ENCODE results near the gene DGAT2. TPM values are rescaled to one million over a fixed set of nuclear protein-coding genes. Genes with fewer than 3 reads are reported as not detected.

DGAT2 gene
- polyA plus RNA-seq, 1 donor from 2014 or later = 2.7 TPM

DNA sequence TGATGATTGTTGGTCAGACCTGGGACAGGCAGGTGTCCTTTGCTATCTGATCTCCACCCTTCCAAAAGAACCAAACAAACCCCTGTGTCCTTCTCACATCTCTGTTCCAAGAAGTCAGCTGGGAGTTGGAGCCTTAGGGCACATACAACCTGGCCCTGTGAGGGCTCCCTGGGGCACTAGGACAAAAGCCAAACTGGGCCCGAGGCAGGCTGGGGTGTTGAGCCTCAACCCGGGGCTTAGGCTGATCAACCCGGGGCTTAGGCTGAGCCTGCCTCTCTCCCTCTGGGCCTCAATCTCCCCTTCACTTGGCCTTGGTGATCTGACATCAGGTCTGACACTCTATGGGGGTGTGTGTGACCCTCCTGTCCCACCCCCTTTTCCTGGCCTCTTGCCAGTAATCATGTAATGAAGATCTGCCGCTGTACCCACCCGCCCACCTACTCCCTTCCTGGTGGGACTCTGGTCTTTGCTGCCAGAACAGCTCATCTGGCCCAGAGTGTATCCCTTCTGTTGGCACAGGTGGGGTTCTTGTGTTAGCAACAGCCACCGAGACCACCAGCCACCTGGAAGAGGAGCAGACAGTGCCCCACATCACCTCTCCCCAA lies 23.7 kb downstream of the DGAT2 start:
- Histone ChIP-seq H2AFZ (ENCODE audit: low read depth, low read length) (no peak overlapping the region), H3K9me2 (ENCODE audit: insufficient read depth, low read length) (no peaks in the 10 kb centered on the region), H3K27me3 (ENCODE audit: insufficient read depth, low read depth, low read length) (no peaks in the 10 kb centered on the region), H3K79me2 (replicated peaks; ENCODE audit: insufficient read depth, low read length) (no peaks in the 10 kb centered on the region), H4K20me1 (ENCODE audit: insufficient read depth) (no peaks in the 10 kb centered on the region), H3K9ac (ENCODE audit: low read length) (no peak overlapping the region), H3K4me3 (ENCODE audit: low read length) (no peak overlapping the region), H3F3A (ENCODE audit: insufficient read depth, low read length, poor library complexity, severe bottlenecking) (no peaks in the 10 kb centered on the region), H3K4me2 (ENCODE audit: low read length) (no peak overlapping the region), H3K27ac (ENCODE audit: low read length) (no peak overlapping the region), H3K36me3 (ENCODE audit: insufficient read depth, low read length) (no peaks in the 10 kb centered on the region), H3K9me3 (ENCODE audit: low read length) (no peaks in the 10 kb centered on the region)
- no peak for TF ChIP-seq EP300 (conservative IDR thresholded peaks at IDR 0.05; ENCODE audit: poor library complexity, severe bottlenecking)
- no peak for TF ChIP-seq RAD21 (conservative IDR thresholded peaks at IDR 0.05)
- no peak for TF ChIP-seq EZH2 (IDR thresholded peaks at IDR 0.05; ENCODE audit: borderline replicate concordance, insufficient read depth, low read length, poor library complexity, severe bottlenecking)

DNA sequence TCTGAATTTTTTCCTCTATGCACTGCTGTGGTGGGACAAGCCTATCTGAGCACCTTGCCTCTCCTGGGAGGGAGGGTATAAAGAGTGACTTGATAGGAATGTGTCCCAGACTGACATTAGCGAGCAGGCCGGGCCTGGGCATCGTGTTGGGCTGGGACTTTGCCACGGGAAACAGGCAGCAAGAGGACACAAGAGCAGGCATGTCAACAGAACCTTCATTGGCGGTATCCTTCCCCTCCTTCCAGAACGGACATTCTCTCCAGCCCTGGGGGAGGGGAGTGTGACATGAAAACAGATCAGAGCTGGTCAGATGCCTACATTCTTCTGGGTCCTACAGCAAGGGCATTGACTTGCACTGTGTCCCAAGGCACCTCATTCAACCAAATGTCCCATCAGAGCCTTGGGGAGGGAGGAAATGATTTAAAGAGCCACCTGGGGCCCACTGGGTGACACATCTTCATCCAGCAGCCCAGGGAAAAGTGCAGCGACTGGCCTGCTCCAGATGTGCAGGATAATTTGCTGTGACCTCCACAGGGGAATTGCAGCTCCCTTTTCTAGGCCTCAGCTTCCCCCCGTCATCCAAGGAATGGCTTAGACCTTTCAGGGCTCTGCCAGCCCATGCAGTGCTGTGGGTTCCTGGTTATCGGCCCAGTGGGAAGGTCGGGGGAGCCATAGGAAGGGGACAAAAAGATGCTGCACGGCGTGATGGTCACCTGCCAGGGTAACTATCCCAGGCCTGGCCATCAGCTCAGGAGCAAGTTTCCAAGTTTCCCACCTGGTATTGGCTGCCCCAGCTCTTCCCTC lies 24.6 kb downstream of the DGAT2 start:
- Histone ChIP-seq H3K4me3 (ENCODE audit: low read length) (no peak overlapping the region), H3F3A (ENCODE audit: insufficient read depth, low read length, poor library complexity, severe bottlenecking) (no peaks in the 10 kb centered on the region), H3K9ac (ENCODE audit: low read length) (no peak overlapping the region)

More for the DNA sequence above, 24.6 kb downstream of the DGAT2 start:
- no peak overlapping the region for H3K4me2 ChIP-seq (ENCODE audit: low read length)
- no peaks in the 10 kb centered on the region for H3K36me3 ChIP-seq (ENCODE audit: insufficient read depth, low read length)
- H3K27me3 ChIP-seq (ENCODE audit: insufficient read depth, low read depth, low read length) = no peaks in the 10 kb centered on the region
- no peak for TF ChIP-seq TAF1 (IDR thresholded peaks at IDR 0.05; ENCODE audit: low read depth)
- TF ChIP-seq EP300 (conservative IDR thresholded peaks at IDR 0.05; ENCODE audit: poor library complexity, severe bottlenecking) = no peak
- TF ChIP-seq RAD21 (conservative IDR thresholded peaks at IDR 0.05) = no peak
- no peak for TF ChIP-seq MXI1 (conservative IDR thresholded peaks at IDR 0.05; ENCODE audit: poor library complexity, severe bottlenecking)
- TF ChIP-seq, protein P1, sequence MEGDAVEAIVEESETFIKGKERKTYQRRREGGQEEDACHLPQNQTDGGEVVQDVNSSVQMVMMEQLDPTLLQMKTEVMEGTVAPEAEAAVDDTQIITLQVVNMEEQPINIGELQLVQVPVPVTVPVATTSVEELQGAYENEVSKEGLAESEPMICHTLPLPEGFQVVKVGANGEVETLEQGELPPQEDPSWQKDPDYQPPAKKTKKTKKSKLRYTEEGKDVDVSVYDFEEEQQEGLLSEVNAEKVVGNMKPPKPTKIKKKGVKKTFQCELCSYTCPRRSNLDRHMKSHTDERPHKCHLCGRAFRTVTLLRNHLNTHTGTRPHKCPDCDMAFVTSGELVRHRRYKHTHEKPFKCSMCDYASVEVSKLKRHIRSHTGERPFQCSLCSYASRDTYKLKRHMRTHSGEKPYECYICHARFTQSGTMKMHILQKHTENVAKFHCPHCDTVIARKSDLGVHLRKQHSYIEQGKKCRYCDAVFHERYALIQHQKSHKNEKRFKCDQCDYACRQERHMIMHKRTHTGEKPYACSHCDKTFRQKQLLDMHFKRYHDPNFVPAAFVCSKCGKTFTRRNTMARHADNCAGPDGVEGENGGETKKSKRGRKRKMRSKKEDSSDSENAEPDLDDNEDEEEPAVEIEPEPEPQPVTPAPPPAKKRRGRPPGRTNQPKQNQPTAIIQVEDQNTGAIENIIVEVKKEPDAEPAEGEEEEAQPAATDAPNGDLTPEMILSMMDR (IDR thresholded peaks at IDR 0.05; ENCODE audit: poor library complexity, severe bottlenecking) = no peak
- TF ChIP-seq EZH2 (IDR thresholded peaks at IDR 0.05; ENCODE audit: borderline replicate concordance, insufficient read depth, low read length, poor library complexity, severe bottlenecking) = no peak
- TF ChIP-seq, protein P2, sequence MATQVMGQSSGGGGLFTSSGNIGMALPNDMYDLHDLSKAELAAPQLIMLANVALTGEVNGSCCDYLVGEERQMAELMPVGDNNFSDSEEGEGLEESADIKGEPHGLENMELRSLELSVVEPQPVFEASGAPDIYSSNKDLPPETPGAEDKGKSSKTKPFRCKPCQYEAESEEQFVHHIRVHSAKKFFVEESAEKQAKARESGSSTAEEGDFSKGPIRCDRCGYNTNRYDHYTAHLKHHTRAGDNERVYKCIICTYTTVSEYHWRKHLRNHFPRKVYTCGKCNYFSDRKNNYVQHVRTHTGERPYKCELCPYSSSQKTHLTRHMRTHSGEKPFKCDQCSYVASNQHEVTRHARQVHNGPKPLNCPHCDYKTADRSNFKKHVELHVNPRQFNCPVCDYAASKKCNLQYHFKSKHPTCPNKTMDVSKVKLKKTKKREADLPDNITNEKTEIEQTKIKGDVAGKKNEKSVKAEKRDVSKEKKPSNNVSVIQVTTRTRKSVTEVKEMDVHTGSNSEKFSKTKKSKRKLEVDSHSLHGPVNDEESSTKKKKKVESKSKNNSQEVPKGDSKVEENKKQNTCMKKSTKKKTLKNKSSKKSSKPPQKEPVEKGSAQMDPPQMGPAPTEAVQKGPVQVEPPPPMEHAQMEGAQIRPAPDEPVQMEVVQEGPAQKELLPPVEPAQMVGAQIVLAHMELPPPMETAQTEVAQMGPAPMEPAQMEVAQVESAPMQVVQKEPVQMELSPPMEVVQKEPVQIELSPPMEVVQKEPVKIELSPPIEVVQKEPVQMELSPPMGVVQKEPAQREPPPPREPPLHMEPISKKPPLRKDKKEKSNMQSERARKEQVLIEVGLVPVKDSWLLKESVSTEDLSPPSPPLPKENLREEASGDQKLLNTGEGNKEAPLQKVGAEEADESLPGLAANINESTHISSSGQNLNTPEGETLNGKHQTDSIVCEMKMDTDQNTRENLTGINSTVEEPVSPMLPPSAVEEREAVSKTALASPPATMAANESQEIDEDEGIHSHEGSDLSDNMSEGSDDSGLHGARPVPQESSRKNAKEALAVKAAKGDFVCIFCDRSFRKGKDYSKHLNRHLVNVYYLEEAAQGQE (IDR thresholded peaks at IDR 0.05; ENCODE audit: borderline replicate concordance) = no peak
- no peak for TF ChIP-seq SMC3 (conservative IDR thresholded peaks at IDR 0.05; ENCODE audit: poor library complexity)
- no peak for TF ChIP-seq POLR2AphosphoS5 (IDR thresholded peaks at IDR 0.05)
- H2AFZ ChIP-seq (ENCODE audit: low read depth, low read length) = no peak overlapping the region
- no peaks in the 10 kb centered on the region for H4K20me1 ChIP-seq (ENCODE audit: insufficient read depth)
- H3K9me3 ChIP-seq (ENCODE audit: low read length) = no peaks in the 10 kb centered on the region
- no peaks in the 10 kb centered on the region for H3K79me2 ChIP-seq (replicated peaks; ENCODE audit: insufficient read depth, low read length)
- no peaks in the 10 kb centered on the region for H3K9me2 ChIP-seq (ENCODE audit: insufficient read depth, low read length)
- no peak overlapping the region for H3K27ac ChIP-seq (ENCODE audit: low read length)

Measured in neural cell (in vitro differentiated cells).